GM12878 (cell line): ENCODE measurements around the gene TRAPPC3. TPM values are rescaled to one million over a fixed set of nuclear protein-coding genes. Genes with fewer than 3 reads are reported as not detected.
A peak's percentile ranks its signal among the peaks of the same experiment; 100 is the strongest.

Experiments used
- ATAC-seq: fragments of 200-7000 bp; cut with Tn5 transposase; 3 replicates; pipeline ENCODE4 v1.9.1; 2020; ENCODE audit warnings: mild to moderate bottlenecking, moderate library complexity
- BruUV-seq: library from RNA; stranded (reverse); fragments of 400-500 nt; replicated peaks from 2 replicates; lab custom pipeline; 2021; lab: Mats Ljungman, UMichigan
- CTCF ChIA-PET: fragments of 300-600 bp; sonication (Branson Sonifier 250); formaldehyde crosslinking; extraction: SDS; loops from one replicate; lab custom pipeline; 2021; ENCODE audit warnings: inconsistent platforms; lab: Yijun Ruan, JAX
- POLR2A ChIA-PET: fragments of 350-600 bp; formaldehyde crosslinking; extraction: SDS; loops from one replicate; lab custom pipeline; 2021; ENCODE audit warnings: inconsistent platforms; lab: Charles Lee
- RAD21 ChIA-PET: fragments of 300-600 bp; sonication (Branson Sonifier 250); formaldehyde crosslinking; loops from one replicate; lab custom pipeline; 2023; ENCODE audit warnings: antibody characterized with exemption; ENCODE audit not compliant: unreplicated experiment; lab: Charles Lee
- SMC1A ChIA-PET: fragments of 300-600 bp; sonication (Branson Sonifier 250); formaldehyde crosslinking; loops from one replicate; lab custom pipeline; 2023; ENCODE audit not compliant: unreplicated experiment, uncharacterized antibody; lab: Charles Lee
- DNase-seq: peaks from one replicate; pipeline ENCODE4 v3.0.0-alpha.2; 2011; ENCODE audit warnings: low read depth, low spot score
- FAIRE-seq: peaks from 3 replicates; lab custom pipeline; 2011; peaks lifted over from hg19 to GRCh38; lab: Jason Lieb, UNC
- H2AFZ ChIP-seq: 2 replicates; pipeline ENCODE4 v1.6.0; 2011; ENCODE audit warnings: low read depth, low read length, control low read depth; ENCODE audit not compliant: control insufficient read depth
- H3K27ac ChIP-seq: 2 replicates; pipeline ENCODE4 v1.5.1; 2011; ENCODE audit warnings: control low read depth; ENCODE audit not compliant: control insufficient read depth, insufficient read depth
- H3K27me3 ChIP-seq, 2 experiments: replicated peaks in 1 of 2; 2 replicates each; pipeline versions ENCODE4 v1.6.0 to v1.6.1; 2011; ENCODE audit warnings: low read length in 1 of 2; ENCODE audit not compliant: control insufficient read depth in 2 of 2, insufficient read depth in 2 of 2
- H3K36me3 ChIP-seq, 2 experiments: 2 replicates each; pipeline ENCODE4 v1.5.1; 2011; ENCODE audit warnings: low read length in 1 of 2; ENCODE audit not compliant: control insufficient read depth in 2 of 2, insufficient read depth in 2 of 2
- H3K4me1 ChIP-seq: 2 replicates; pipeline ENCODE4 v1.6.1; 2011; ENCODE audit warnings: mild to moderate bottlenecking, low read length, moderate library complexity, mixed read lengths; ENCODE audit not compliant: control insufficient read depth, insufficient read depth
- H3K4me2 ChIP-seq: 2 replicates; pipeline ENCODE4 v1.6.0; 2011; ENCODE audit warnings: control low read depth; ENCODE audit not compliant: control insufficient read depth, insufficient read depth
- H3K4me3 ChIP-seq: fragments of 200-600 bp; sonication (generic); 2 replicates; pipeline ENCODE4 v1.5.1; 2016
- H3K79me2 ChIP-seq: 2 replicates; pipeline ENCODE4 v1.6.0; 2011; ENCODE audit warnings: low read length; ENCODE audit not compliant: control insufficient read depth, insufficient read depth
- H3K9ac ChIP-seq: 2 replicates; pipeline ENCODE4 v1.8.0; 2011; ENCODE audit warnings: low read length, control low read depth, mixed read lengths; ENCODE audit not compliant: control insufficient read depth, insufficient read depth
- H3K9me3 ChIP-seq: replicated peaks from 3 replicates; pipeline ENCODE4 v1.5.1; 2011; ENCODE audit warnings: mild to moderate bottlenecking, low read length; ENCODE audit not compliant: control insufficient read depth, insufficient read depth
- H4K20me1 ChIP-seq: 2 replicates; pipeline ENCODE4 v1.6.0; 2011; ENCODE audit not compliant: control insufficient read depth, insufficient read depth
- BCL11A ChIP-seq: IDR thresholded peaks from 2 replicates; pipeline ENCODE4 v1.6.1; 2011; ENCODE audit warnings: low read depth, low read length
- CHD2 ChIP-seq: IDR thresholded peaks from 2 replicates; pipeline ENCODE4 v1.6.1; 2011; ENCODE audit warnings: low read depth, low read length, improper control_type of control experiment, borderline replicate concordance
- HDAC6 ChIP-seq: fragments of 200-600 bp; sonication (generic); IDR thresholded peaks from one replicate; pipeline ENCODE4 v1.8.0; 2017; ENCODE audit warnings: antibody characterized with exemption; ENCODE audit not compliant: unreplicated experiment
- IRF4 ChIP-seq: IDR thresholded peaks from 2 replicates; pipeline ENCODE4 v1.6.1; 2011; ENCODE audit warnings: low read depth, low read length
- MEF2B ChIP-seq: fragments of 450-650 bp; IDR thresholded peaks from 2 replicates; pipeline ENCODE4 v1.6.1; 2018; ENCODE audit warnings: mild to moderate bottlenecking, moderate library complexity; ENCODE audit not compliant: partially characterized antibody, poor library complexity, severe bottlenecking
- NFXL1 ChIP-seq: fragments of 450-650 bp; IDR thresholded peaks from 2 replicates; pipeline ENCODE4 v1.6.1; 2017; ENCODE audit warnings: antibody characterized with exemption, mild to moderate bottlenecking, borderline replicate concordance
- NR2C2 ChIP-seq: IDR thresholded peaks from 2 replicates; pipeline ENCODE4 v1.6.1; 2011; ENCODE audit warnings: borderline replicate concordance, low read depth; ENCODE audit not compliant: control insufficient read depth, insufficient read length
- POLR2A ChIP-seq: IDR thresholded peaks from 2 replicates; pipeline ENCODE4 v1.6.1; 2011; ENCODE audit warnings: low read depth, mild to moderate bottlenecking, low read length
- SMARCA5 ChIP-seq: fragments of 450-650 bp; IDR thresholded peaks from 2 replicates; pipeline ENCODE4 v1.6.1; 2017; ENCODE audit warnings: mild to moderate bottlenecking
- ZSCAN29 ChIP-seq: fragments of 450-650 bp; IDR thresholded peaks from 2 replicates; pipeline ENCODE4 v1.6.1; 2017; ENCODE audit warnings: mild to moderate bottlenecking, moderate library complexity
- WGBS: methylation state at CpG from one replicate; pipeline ENCODE4 v1.1.6; 2016; ENCODE audit warnings: low lambda C conversion rate; ENCODE audit not compliant: insufficient replicate concordance, insufficient coverage; ENCODE audit errors: missing lambda C conversion rate; 5-methylcytosine and 5-hydroxymethylcytosine counted together
- in situ Hi-C: fragments of 300-500 bp; cut with MboI; formaldehyde crosslinking; loops from 9 replicates; pipeline ENCODE4 v1.14.3; 2018; ENCODE audit warnings: mixed read lengths
- intact Hi-C: fragments of 100-400 bp; cut with micrococcal nuclease; formaldehyde crosslinking; loops from one replicate; pipeline ENCODE4 v1.14.2; 2022; ENCODE audit not compliant: unreplicated experiment
- polyA plus RNA-seq, 11 experiments: library from polyadenylated mRNA; depleted of rRNA in 4 of 11; unstranded in 6 of 11; stranded (reverse) in 5 of 11; fragments of >200 nt; fragmentation: Nextera tagmentation in 4 of 11; fragmentation: Illumina TruSeq in 1 of 11; extraction: Ambion mirVana in 4 of 11; extraction: Trizol in 1 of 11; gene quantifications; 1 replicate in 1 of 11; 2 replicates in 10 of 11; pipeline versions ENCODE4 v1.2.1 to v1.2.3, GENCODE V29; 2011 to 2016; ENCODE audit warnings: inconsistent platforms in 2 of 11, missing spikeins in 2 of 11, low read depth in 1 of 11
- total RNA-seq, 4 experiments: library from RNA; depleted of rRNA in 3 of 4; stranded (reverse); fragments of >200 nt in 3 of 4; fragmentation: Illumina TruSeq in 1 of 4; extraction: Trizol in 1 of 4; gene quantifications; 2 replicates each; pipeline versions ENCODE4 v1.2.1 to v1.2.3, GENCODE V29; 2013 to 2021
- TF ChIP-seq, protein P1 (sequence below): fragments of 450-650 bp; IDR thresholded peaks from 2 replicates; pipeline ENCODE4 v1.6.1; 2017; ENCODE audit warnings: mild to moderate bottlenecking, moderate library complexity
- TF ChIP-seq, protein P2 (sequence below): IDR thresholded peaks from 2 replicates; pipeline ENCODE4 v1.6.1; 2012; ENCODE audit warnings: low read length, inconsistent platforms
- TF ChIP-seq, protein P3 (sequence below): IDR thresholded peaks from 2 replicates; pipeline ENCODE4 v1.6.1; 2012; ENCODE audit warnings: improper control_type of control experiment, low read depth, low read length; ENCODE audit not compliant: insufficient replicate concordance

TRAPPC3 gene
- total and polyA plus RNA-seq, 10 of the 15 experiments (the other 5 are each of a cell fraction or from before 2014, with no cell fraction given), result 14.7 to 122 (median 70.5) TPM

DNA sequence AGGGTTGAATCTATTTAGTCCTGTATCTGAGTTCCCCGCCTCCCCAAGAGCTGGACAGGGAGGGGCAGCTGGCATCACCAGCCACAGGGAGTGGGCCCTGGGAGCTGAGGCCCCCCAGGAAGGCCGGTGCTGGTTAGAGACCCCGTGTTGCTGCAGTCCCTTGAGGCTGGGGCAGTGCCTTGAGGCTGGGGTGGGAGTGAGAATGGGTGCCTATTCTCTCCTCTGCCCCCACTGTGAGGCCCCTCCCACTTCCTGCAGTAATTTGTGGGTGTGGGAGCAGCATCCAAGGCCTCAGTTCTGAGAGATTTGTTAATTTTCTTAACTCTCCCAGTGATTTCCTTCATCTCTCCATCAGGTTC lies 2.5 kb upstream of the TRAPPC3 start:
- no peaks in the 10 kb centered on the region for H3K27me3 ChIP-seq
- in situ Hi-C loops, result loop anchor here (5.0 kb wide), 1 partner anchor 135 kb away; no protein-coding TSS in a partner anchor
- peak overlapping the region; percentile 35; the same call in 1 of the 2 replicates for H3K4me3 ChIP-seq
- H3K9me3 ChIP-seq, result no peaks in the 10 kb centered on the region
- intact Hi-C loops, result loop anchor here (10.0 kb wide), 1 partner anchor 233 kb away; the partner anchor contains the start of gene STK40
- H3K79me2 ChIP-seq, result peaks cover 35% of the 10 kb centered on the region
- H3K9ac ChIP-seq, result 0 out of 2 replicates have a peak overlapping the region, but pooled peaks have one; percentile 18
- RAD21 ChIA-PET, result interaction anchor here (3.2 to 5.5 kb wide), 4 partner anchors 10 to 134 kb away, joined by 54 to 147 read pairs (median 104); partner anchors contain the start of gene THRAP3
- H4K20me1 ChIP-seq, result no peaks in the 10 kb centered on the region
- FAIRE-seq (no peak), DNase-seq (no peak), ATAC-seq (no peak)
- H2AFZ ChIP-seq, result peak overlapping the region; percentile 56
- CTCF ChIA-PET, result interaction anchor here (0.8 to 10.2 kb wide), 6 partner anchors 10 to 267 kb away, joined by 3 to 262 read pairs (median 54); no protein-coding TSS in a partner anchor
- H3K4me2 ChIP-seq, result peak overlapping the region; percentile 65
- H3K36me3 ChIP-seq, result no peaks in the 10 kb centered on the region
- SMC1A ChIA-PET, result interaction anchor here (0.8 to 5.9 kb wide), 7 partner anchors 11 to 155 kb away, joined by 3 to 135 read pairs (median 40); partner anchors contain the start of gene THRAP3
- BruUV-seq, result no TSS peak
- POLR2A ChIA-PET, result interaction anchor here (0.6 to 4.0 kb wide), 6 partner anchors 10 to 234 kb away, joined by 3 to 86 read pairs (median 14); partner anchors contain the start of genes STK40 and THRAP3
- WGBS, result 38% methylated on average over 3 of the region's 3 CpGs
- peak overlapping the region; percentile 77 for H3K27ac ChIP-seq
- peaks cover 31% of the 10 kb centered on the region for H3K4me1 ChIP-seq
- TF ChIP-seq CHD2, result 0 out of 2 replicates have a peak, but pooled peaks have one; percentile 24
- TF ChIP-seq POLR2A, result peak; percentile 31; the same call in 1 of the 2 replicates
- 0 out of 2 replicates have a peak, but pooled peaks have one; percentile 35 for TF ChIP-seq SMARCA5
- TF ChIP-seq, protein P1, sequence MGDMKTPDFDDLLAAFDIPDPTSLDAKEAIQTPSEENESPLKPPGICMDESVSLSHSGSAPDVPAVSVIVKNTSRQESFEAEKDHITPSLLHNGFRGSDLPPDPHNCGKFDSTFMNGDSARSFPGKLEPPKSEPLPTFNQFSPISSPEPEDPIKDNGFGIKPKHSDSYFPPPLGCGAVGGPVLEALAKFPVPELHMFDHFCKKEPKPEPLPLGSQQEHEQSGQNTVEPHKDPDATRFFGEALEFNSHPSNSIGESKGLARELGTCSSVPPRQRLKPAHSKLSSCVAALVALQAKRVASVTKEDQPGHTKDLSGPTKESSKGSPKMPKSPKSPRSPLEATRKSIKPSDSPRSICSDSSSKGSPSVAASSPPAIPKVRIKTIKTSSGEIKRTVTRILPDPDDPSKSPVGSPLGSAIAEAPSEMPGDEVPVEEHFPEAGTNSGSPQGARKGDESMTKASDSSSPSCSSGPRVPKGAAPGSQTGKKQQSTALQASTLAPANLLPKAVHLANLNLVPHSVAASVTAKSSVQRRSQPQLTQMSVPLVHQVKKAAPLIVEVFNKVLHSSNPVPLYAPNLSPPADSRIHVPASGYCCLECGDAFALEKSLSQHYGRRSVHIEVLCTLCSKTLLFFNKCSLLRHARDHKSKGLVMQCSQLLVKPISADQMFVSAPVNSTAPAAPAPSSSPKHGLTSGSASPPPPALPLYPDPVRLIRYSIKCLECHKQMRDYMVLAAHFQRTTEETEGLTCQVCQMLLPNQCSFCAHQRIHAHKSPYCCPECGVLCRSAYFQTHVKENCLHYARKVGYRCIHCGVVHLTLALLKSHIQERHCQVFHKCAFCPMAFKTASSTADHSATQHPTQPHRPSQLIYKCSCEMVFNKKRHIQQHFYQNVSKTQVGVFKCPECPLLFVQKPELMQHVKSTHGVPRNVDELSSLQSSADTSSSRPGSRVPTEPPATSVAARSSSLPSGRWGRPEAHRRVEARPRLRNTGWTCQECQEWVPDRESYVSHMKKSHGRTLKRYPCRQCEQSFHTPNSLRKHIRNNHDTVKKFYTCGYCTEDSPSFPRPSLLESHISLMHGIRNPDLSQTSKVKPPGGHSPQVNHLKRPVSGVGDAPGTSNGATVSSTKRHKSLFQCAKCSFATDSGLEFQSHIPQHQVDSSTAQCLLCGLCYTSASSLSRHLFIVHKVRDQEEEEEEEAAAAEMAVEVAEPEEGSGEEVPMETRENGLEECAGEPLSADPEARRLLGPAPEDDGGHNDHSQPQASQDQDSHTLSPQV, result no peak
- TF ChIP-seq, protein P2, sequence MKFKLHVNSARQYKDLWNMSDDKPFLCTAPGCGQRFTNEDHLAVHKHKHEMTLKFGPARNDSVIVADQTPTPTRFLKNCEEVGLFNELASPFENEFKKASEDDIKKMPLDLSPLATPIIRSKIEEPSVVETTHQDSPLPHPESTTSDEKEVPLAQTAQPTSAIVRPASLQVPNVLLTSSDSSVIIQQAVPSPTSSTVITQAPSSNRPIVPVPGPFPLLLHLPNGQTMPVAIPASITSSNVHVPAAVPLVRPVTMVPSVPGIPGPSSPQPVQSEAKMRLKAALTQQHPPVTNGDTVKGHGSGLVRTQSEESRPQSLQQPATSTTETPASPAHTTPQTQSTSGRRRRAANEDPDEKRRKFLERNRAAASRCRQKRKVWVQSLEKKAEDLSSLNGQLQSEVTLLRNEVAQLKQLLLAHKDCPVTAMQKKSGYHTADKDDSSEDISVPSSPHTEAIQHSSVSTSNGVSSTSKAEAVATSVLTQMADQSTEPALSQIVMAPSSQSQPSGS, result no peak
- TF ChIP-seq, protein P3, sequence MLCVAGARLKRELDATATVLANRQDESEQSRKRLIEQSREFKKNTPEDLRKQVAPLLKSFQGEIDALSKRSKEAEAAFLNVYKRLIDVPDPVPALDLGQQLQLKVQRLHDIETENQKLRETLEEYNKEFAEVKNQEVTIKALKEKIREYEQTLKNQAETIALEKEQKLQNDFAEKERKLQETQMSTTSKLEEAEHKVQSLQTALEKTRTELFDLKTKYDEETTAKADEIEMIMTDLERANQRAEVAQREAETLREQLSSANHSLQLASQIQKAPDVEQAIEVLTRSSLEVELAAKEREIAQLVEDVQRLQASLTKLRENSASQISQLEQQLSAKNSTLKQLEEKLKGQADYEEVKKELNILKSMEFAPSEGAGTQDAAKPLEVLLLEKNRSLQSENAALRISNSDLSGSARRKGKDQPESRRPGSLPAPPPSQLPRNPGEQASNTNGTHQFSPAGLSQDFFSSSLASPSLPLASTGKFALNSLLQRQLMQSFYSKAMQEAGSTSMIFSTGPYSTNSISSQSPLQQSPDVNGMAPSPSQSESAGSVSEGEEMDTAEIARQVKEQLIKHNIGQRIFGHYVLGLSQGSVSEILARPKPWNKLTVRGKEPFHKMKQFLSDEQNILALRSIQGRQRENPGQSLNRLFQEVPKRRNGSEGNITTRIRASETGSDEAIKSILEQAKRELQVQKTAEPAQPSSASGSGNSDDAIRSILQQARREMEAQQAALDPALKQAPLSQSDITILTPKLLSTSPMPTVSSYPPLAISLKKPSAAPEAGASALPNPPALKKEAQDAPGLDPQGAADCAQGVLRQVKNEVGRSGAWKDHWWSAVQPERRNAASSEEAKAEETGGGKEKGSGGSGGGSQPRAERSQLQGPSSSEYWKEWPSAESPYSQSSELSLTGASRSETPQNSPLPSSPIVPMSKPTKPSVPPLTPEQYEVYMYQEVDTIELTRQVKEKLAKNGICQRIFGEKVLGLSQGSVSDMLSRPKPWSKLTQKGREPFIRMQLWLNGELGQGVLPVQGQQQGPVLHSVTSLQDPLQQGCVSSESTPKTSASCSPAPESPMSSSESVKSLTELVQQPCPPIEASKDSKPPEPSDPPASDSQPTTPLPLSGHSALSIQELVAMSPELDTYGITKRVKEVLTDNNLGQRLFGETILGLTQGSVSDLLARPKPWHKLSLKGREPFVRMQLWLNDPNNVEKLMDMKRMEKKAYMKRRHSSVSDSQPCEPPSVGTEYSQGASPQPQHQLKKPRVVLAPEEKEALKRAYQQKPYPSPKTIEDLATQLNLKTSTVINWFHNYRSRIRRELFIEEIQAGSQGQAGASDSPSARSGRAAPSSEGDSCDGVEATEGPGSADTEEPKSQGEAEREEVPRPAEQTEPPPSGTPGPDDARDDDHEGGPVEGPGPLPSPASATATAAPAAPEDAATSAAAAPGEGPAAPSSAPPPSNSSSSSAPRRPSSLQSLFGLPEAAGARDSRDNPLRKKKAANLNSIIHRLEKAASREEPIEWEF, result no peak
- no peak for TF ChIP-seq NFXL1
- TF ChIP-seq MEF2B, result peak; percentile 65
- TF ChIP-seq IRF4, result no peak
- TF ChIP-seq HDAC6, result no peak
- TF ChIP-seq NR2C2, result no peak
- TF ChIP-seq ZSCAN29, result no peak
- no peak for TF ChIP-seq BCL11A
